ENCODE measurements around the gene METTL3. TPM values are rescaled to one million over a fixed set of nuclear protein-coding genes. Genes with fewer than 3 reads are reported as not detected.

Gene METTL3
- polyA plus RNA-seq, 1 experiment: 66.3 TPM

GRCh38 chr14:21449899-21450216, 61.3 kb downstream of the METTL3 start:
- Histone ChIP-seq H3K4me3 (ENCODE audit: low read depth, low read length) (no peak overlapping the region), H3K9me3 (ENCODE audit: control insufficient read depth, insufficient read depth, low read length) (no peaks in the 10 kb centered on the region), H3K27ac (ENCODE audit: low read depth, low read length) (no peak overlapping the region), H3K27me3 (ENCODE audit: control insufficient read depth, insufficient read depth, low read length) (no peaks in the 10 kb centered on the region)
- ChIA-PET POLR2A (interaction anchor here (1.2 kb wide), 1 partner anchor 13 kb away, joined by 3 read pairs; no protein-coding TSS in a partner anchor), CTCF (interaction anchor here (1.1 kb wide), 1 partner anchor 48 kb away, joined by 5 read pairs; no protein-coding TSS in a partner anchor)
- DNase-seq (ENCODE audit: low read depth, low spot score): no peak
- no peak for TF ChIP-seq CTCF (IDR thresholded peaks at IDR 0.05; ENCODE audit: low read depth, low read length)

Other genes starting within 250 kb of the METTL3 start
- gene HNRNPC, start 241.9 kb downstream of the METTL3 start, polyA plus RNA-seq (2011; rRNA removed): 813 and 828 TPM in 2 replicates
- gene RPGRIP1, start 231.3 kb downstream of the METTL3 start, polyA plus RNA-seq (2011; rRNA removed): not detected in 2 replicates
- gene SUPT16H, start 127.3 kb downstream of the METTL3 start, polyA plus RNA-seq (2011; rRNA removed): 69.7 and 70.7 TPM in 2 replicates
- 26.1 and 40.3 TPM in 2 replicates for gene CHD8, start 55.2 kb downstream of the METTL3 start, polyA plus RNA-seq (2011; rRNA removed)
- 32.6 and 36.7 TPM in 2 replicates for gene RAB2B, start 34.4 kb downstream of the METTL3 start, polyA plus RNA-seq (2011; rRNA removed)
- gene TOX4, start 34.1 kb downstream of the METTL3 start, polyA plus RNA-seq (2011; rRNA removed): 93.7 and 94.6 TPM in 2 replicates
- gene SALL2, start 15.0 kb upstream of the METTL3 start, polyA plus RNA-seq (2011; rRNA removed): 15.0 and 17.1 TPM in 2 replicates
- not detected in 2 replicates for gene OR10G3, start 68.7 kb upstream of the METTL3 start, polyA plus RNA-seq (2011; rRNA removed)
- gene OR10G2, start 123.6 kb upstream of the METTL3 start, polyA plus RNA-seq (2011; rRNA removed): not detected in 2 replicates
- gene OR4E2, start 142.5 kb upstream of the METTL3 start, polyA plus RNA-seq (2011; rRNA removed): not detected in 2 replicates
- gene OR4E1, start 162.5 kb upstream of the METTL3 start, polyA plus RNA-seq (2011; rRNA removed): not detected in 2 replicates

Measured in AG04450 (cell line).